ENCODE results near the gene PHF23.
A peak's percentile ranks its signal among the peaks of the same experiment; 100 is the strongest.

Gene PHF23

DNA sequence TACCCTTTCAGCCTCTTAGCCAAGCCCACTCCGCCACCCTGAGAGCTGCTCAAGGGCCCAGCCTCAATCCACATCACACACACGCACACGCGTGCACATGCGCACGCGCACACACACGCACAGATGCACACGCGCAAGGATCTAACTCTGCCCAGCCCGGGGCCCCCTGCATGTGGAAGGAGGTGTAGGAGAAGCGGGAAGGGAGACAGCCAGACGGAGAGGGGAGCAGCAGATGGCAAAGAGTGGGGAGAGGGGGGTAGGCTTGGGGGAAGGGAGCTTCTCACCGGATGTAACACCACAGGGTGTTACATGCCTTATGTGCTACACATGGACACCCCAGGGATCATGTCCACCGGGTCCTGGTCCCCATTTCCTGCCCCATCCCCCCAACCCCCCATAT lies 34.9 kb downstream of the PHF23 start:
- DNase-seq (peak; percentile 29), ATAC-seq (ENCODE audit: insufficient read depth, low read depth) (peak; percentile 6; the same call in 2 of the 3 replicates)
- H3K27ac ChIP-seq (ENCODE audit: low read length), result 0 out of 2 replicates have a peak overlapping the region, but pooled peaks have one; percentile 42
- no peaks in the 10 kb centered on the region for H4K20me1 ChIP-seq (ENCODE audit: insufficient read depth, low read length)
- peak overlapping the region; percentile 70; the same call in 1 of the 2 replicates for H2AFZ ChIP-seq (ENCODE audit: low read depth, low read length)
- peaks cover 19% of the 10 kb centered on the region for H3K4me1 ChIP-seq (ENCODE audit: insufficient read depth, low read length)
- peaks cover 15% of the 10 kb centered on the region for H3K36me3 ChIP-seq (ENCODE audit: insufficient read depth, low read length)
- no peaks in the 10 kb centered on the region for H3K9me3 ChIP-seq (ENCODE audit: insufficient read depth, low read length, severe bottlenecking)
- peak overlapping the region; percentile 65 for H3K4me2 ChIP-seq (ENCODE audit: insufficient read depth, low read length)
- peak overlapping the region; percentile 25; the same call in 1 of the 2 replicates for H3K9ac ChIP-seq (ENCODE audit: low read depth, low read length)
- peak overlapping the region in 1 of 2 experiments; percentile 52; a peak in 2 of 4 replicates for H3K4me3 ChIP-seq (ENCODE audit: low read depth in 1 of 2, low read length in 2 of 2)
- H3K27me3 ChIP-seq (ENCODE audit: insufficient read depth, low read length, poor library complexity), result no peaks in the 10 kb centered on the region
- TF ChIP-seq, protein P1, sequence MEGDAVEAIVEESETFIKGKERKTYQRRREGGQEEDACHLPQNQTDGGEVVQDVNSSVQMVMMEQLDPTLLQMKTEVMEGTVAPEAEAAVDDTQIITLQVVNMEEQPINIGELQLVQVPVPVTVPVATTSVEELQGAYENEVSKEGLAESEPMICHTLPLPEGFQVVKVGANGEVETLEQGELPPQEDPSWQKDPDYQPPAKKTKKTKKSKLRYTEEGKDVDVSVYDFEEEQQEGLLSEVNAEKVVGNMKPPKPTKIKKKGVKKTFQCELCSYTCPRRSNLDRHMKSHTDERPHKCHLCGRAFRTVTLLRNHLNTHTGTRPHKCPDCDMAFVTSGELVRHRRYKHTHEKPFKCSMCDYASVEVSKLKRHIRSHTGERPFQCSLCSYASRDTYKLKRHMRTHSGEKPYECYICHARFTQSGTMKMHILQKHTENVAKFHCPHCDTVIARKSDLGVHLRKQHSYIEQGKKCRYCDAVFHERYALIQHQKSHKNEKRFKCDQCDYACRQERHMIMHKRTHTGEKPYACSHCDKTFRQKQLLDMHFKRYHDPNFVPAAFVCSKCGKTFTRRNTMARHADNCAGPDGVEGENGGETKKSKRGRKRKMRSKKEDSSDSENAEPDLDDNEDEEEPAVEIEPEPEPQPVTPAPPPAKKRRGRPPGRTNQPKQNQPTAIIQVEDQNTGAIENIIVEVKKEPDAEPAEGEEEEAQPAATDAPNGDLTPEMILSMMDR (IDR thresholded peaks at IDR 0.05; ENCODE audit: borderline replicate concordance, extremely low read depth, low read length, poor library complexity, severe bottlenecking), result no peak
- TF ChIP-seq EZH2 (IDR thresholded peaks at IDR 0.05; ENCODE audit: borderline replicate concordance, low read depth, low read length, severe bottlenecking), result no peak
- H3K79me2 ChIP-seq (ENCODE audit: insufficient read depth, low read length), result no peaks in the 10 kb centered on the region

DNA sequence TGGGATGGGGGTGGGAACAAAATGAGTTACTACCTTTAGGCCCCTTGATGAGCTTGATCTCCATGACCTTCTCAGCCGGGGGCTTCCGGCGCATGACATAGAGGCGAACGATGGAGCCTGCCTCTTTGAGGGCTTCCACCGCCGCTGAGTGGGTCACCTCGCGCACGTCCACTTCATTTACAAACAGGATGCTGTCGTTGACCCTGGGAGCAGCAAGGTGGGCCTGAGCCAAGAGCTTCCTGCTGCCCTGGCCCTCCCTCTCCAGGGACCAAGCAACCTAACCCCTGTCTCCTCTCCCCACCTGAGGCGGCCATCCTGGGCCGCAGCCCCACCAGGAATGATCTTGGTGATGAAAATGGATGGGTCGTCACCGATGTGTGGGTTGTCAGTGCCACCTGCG lies 35.9 kb downstream of the PHF23 start:
- Histone ChIP-seq H3K4me1 (ENCODE audit: insufficient read depth, low read length) (peaks cover 19% of the 10 kb centered on the region), H3K79me2 (ENCODE audit: insufficient read depth, low read length) (no peaks in the 10 kb centered on the region), H3K9ac (ENCODE audit: low read depth, low read length) (no peak overlapping the region), H2AFZ (ENCODE audit: low read depth, low read length) (no peak overlapping the region), H3K27ac (ENCODE audit: low read length) (no peak overlapping the region), H3K36me3 (ENCODE audit: insufficient read depth, low read length) (peaks cover 15% of the 10 kb centered on the region), H3K27me3 (ENCODE audit: insufficient read depth, low read length, poor library complexity) (no peaks in the 10 kb centered on the region), H3K9me3 (ENCODE audit: insufficient read depth, low read length, severe bottlenecking) (no peaks in the 10 kb centered on the region), H3K4me2 (ENCODE audit: insufficient read depth, low read length) (no peak overlapping the region), H3K4me3 (ENCODE audit: low read depth in 1 of 2, low read length in 2 of 2) (no peak overlapping the region), H4K20me1 (ENCODE audit: insufficient read depth, low read length) (no peaks in the 10 kb centered on the region)
- no peak for ATAC-seq (ENCODE audit: insufficient read depth, low read depth)
- no peak for TF ChIP-seq EZH2 (IDR thresholded peaks at IDR 0.05; ENCODE audit: borderline replicate concordance, low read depth, low read length, severe bottlenecking)
- TF ChIP-seq, protein P1 (IDR thresholded peaks at IDR 0.05; ENCODE audit: borderline replicate concordance, extremely low read depth, low read length, poor library complexity, severe bottlenecking), result no peak
- DNase-seq, result no peak

DNA sequence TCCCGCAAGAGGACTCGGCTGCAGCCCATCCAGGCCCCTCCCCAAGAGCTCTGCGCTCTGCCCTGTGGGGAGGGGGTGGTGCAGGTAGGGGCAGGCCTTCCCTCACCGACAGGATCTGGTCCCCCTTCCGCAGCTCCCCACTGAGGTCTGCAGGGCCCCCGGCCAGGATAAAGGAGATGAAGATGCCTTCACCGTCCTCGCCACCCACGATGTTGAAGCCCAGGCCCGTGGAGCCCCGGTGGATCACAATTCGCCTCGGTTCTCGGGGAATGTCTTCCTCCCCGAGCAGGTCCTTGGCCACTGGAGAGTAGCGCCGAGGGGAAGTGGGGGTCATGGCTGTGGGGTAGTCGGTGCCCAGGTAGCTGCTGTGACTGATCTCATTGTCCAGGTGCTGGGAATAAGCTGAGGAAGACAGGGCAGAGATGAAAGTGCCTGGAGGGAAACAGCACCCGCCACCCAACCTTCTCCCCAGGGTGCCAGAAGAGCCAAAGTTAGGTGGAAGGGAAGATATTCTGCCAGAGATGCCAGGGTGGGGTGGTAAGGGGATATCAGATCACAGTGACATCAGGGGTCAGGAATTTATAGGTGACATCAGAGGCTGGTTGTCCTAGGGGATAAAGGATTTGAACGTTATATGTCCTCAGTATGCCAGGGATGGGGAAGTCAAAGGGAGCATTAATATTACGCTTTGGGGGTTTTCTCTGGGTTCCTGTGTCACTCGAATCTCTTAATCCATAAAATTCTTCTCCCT lies 42.4 kb downstream of the PHF23 start:
- DNase-seq, result no peak
- no peaks in the 10 kb centered on the region for H3K79me2 ChIP-seq (ENCODE audit: insufficient read depth, low read length)
- no peak overlapping the region for H3K27ac ChIP-seq (ENCODE audit: low read length)
- no peak overlapping the region for H3K9ac ChIP-seq (ENCODE audit: low read depth, low read length)
- H3K4me1 ChIP-seq (ENCODE audit: insufficient read depth, low read length), result no peaks in the 10 kb centered on the region
- H3K36me3 ChIP-seq (ENCODE audit: insufficient read depth, low read length), result peaks cover 22% of the 10 kb centered on the region
- H3K27me3 ChIP-seq (ENCODE audit: insufficient read depth, low read length, poor library complexity), result no peaks in the 10 kb centered on the region
- no peak for TF ChIP-seq EZH2 (IDR thresholded peaks at IDR 0.05; ENCODE audit: borderline replicate concordance, low read depth, low read length, severe bottlenecking)
- TF ChIP-seq, protein P1 (IDR thresholded peaks at IDR 0.05; ENCODE audit: borderline replicate concordance, extremely low read depth, low read length, poor library complexity, severe bottlenecking), result no peak
- no peaks in the 10 kb centered on the region for H3K9me3 ChIP-seq (ENCODE audit: insufficient read depth, low read length, severe bottlenecking)
- H3K4me2 ChIP-seq (ENCODE audit: insufficient read depth, low read length), result no peak overlapping the region
- H3K4me3 ChIP-seq (ENCODE audit: low read depth in 1 of 2, low read length in 2 of 2), result no peak overlapping the region
- H2AFZ ChIP-seq (ENCODE audit: low read depth, low read length), result no peak overlapping the region
- H4K20me1 ChIP-seq (ENCODE audit: insufficient read depth, low read length), result 0 out of 2 replicates have a peak, but pooled peaks cover 3% of the 10 kb centered on the region
- no peak for ATAC-seq (ENCODE audit: insufficient read depth, low read depth)

Measured in DND-41 (cell line).